HG03575 (cell line): ENCODE data around the gene APP.
"Not testable (repeated sequence)": the region's sequence is repeated elsewhere in the genome, so short reads cannot be mapped to it uniquely, and the experiment has no call there.

ENCODE experiments used
- ATAC-seq: cut with Tn5 transposase; IDR thresholded peaks from one replicate; pipeline ENCODE4 v1.9.1; 2021; ENCODE audit not compliant: unreplicated experiment, insufficient number of reproducible peaks, low FRiP score; ENCODE audit errors: extremely low read depth

Gene APP

DNA sequence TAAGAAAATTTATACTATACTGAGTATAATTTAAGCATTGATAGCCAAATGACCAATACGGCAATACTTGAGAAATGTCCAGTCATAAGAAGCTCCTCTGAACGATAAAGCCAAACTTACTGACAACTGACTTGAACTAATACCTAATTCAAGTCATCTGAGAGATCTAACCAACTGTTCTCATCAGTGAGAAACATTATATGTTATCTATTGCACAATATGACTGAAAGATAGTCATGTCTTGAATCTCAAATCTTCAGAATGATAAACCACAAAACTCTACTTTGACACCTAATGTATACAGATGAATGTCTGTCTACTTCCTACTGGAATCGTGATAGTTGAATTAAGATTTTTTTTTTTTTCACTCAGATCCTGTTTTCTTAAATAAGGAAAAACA, 39.0 kb downstream of the APP start:
- no peak for ATAC-seq

DNA sequence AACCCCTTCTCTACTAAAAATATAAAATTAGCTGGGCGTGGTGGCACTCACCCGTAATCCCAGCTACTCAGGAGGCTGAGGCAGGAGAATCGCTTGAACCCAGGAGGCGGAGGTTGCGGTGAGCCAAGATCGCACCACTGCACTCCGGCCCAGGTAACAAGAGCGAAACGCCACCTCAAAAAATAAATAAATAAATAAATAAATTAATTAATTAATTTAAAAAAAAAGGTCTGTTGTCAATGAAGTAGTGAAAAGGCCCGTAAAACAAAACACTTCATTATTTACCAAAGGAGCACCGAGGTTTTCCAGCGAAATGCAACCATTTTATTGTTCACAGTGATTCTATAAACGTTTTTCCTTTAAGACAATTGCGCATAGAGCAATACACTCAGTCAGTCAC, 39.5 kb downstream of the APP start:
- not testable (repeated sequence) for ATAC-seq

DNA sequence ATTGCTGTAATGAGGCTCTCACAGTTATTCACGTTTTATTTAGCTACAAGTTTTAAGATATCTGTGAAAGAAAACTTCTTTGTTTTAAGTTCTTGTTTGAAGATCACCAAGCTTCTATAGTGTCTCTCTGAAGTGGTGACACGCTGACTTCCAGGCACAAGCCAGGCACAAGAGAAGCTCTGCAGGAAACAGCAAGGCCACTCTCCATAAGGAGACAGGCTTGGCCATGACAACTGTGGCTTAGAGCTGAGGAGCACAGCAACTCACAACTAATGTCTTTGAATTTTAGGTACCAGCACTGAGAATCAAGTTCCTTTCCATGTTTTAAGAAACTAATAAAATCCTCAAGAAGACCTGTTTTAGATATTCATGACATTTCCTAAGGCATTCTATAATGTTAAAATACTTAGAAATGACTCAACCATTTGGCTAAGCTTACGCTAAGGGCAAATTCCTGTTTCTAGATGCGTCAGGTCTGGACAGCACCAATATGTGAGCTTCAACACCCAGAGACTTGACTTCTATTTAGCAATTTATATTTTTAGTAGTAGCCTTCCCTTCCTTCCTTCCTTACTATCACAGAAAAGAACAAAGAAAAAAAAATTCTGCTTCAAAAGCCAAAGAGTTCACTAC, 40.2 kb downstream of the APP start:
- ATAC-seq = no peak

DNA sequence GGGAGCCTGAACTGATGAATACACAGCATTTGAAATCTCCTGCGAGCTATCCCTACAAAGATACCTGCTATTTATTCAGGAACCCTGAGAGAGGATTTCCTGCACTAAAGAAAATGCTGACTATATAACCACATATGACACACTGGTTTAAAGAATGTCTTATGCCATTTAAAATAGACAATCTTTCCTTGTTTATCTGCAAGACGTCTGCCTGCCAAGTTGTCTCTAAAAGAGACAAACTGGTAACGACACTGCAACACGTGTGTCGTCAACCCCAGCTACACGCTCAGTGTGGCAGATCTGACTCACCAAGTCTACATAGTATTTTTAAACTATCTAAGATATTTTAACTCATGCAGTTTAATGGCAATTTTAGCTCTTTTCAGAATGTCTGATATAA, 42.7 kb downstream of the APP start:
- no peak for ATAC-seq

DNA sequence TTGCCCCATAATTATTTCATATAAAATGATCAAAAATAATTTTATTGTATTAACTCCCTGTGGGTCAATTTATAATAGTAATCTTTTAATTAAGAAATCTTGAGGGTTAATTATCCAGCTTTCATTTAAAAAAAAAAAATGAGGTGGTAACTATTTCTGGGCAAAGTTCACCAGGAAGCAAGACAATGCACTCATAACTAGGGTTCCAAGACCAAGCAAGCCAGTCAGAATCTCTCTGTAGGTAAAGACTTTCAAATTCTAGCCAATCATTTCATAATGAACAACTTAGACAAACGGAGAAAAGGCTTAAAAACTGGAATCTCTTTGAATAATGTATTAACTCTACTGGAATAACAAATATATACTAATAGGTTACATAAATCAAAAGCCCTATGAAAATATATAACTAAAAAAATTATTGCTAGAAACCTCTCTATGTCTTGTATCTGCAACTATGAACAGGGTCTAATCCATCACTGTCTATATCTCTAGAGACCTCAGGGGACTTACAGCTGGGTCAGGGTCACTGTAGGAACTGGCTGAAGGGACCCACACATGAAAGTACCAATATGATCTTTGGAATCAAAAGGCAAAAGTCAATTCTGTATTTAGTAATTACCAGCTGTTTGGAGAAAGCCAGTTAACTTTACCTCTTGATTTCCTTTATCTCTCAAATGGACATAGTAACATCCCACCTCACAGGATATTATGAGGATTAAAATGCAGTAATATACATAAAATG, 43.3 kb downstream of the APP start:
- ATAC-seq = no peak

DNA sequence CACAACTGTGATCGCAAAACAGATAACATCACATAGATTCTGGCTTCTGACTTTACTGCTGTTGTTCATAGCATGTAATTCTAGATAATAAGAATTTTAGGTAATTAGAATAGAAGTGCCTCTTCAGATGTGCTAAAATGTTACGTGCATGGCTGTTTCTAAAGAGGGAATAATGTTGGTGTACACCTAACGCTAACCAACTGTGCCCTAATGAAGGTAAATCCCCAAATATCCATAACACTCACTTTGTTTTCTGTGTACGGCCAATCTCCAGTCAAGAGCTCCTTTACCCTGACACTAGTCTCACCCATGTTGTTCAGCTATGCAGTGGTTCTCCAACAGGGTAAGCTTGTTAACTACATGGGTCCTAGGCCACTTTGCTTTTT, 44.4 kb downstream of the APP start:
- ATAC-seq = no peak

DNA sequence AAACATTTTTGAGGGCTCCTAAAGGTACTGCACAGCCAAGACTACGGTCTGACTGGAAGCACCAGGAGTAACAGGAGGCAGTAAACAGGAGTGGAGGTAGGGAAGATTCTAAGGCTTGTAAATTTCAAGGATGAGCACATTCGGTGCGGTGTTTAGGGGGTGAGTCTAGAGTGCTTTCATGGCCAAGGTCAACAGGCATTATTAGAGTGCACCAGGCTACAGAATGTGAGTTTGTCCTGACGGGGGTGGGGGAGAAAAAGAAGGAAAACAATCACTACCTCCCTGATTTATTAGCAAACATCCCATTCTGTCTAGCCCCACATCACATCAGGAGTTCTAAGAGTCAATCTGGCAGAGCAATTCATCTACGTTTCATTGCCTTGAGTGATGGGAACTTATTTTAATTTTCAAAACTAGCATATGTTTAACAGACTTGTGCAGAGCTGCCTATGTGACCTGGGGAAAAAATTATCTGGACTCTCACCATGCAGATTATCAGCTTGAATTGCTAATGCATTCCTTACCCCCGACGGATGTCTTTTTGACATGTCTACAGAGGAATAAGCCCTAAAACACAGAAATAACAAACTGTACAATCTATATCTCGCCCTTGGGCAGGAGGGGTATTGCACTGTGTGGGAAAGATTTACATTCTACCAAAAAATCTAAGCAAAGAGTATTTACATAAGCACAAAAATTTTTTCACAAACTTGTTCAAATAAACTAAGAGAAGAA, 45.0 kb downstream of the APP start:
- ATAC-seq = no peak

DNA sequence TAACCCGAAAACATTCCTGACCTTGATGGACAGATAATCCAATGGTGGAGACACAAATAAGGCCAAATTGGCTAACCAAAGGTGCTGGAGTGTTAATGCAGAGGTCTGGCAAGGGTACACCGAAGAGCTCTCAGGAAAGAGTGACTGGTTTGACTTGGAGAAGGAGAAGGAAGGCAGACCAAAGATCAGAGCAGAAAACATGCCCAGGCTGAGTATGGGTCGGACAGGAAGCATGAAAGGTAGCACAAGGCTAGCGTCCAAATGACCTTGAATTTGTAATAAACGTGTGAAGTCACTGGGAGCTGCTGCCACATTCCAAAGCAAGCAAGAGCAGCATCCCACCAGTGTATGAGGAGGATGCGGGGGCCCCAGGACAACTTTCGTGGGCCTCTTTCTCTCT, 45.7 kb downstream of the APP start:
- no peak for ATAC-seq

DNA sequence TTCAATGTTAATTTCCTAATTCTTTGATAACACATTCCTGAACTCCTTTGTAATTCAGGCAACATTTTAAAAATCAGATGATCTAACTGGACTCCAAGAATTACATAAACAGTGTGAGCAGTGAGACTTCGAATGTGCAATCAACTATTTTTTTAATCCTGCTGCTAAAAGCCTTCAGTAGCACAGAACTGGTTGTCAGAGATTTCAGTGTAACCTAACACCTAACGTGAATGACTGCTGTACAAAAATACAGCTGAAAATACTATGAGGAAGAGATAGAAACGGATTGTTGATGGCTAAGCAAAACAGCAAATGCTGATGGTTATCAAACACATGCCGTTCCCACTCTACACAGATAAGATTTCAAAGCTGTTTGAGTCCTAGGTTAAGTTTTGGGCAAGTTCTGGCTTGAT, 46.1 kb downstream of the APP start:
- no peak for ATAC-seq

DNA sequence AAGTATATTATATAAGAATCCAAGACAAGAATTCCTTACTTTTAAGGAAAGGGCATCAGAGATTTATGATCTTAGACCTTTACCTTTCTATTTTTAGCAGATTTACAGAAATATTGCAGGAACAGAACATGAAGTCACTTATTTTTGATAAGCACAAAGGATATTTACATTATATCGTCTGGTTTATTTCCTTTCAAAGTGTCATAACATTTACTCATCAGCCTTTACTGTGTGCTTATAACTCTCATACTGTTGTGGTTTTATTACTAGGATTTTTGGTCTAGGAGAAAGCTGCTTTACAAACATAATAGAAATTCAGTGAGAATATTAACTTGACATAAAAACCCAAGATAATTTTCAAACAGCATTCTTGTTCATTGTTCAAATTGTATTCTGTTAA, 47.6 kb downstream of the APP start:
- no peak for ATAC-seq

DNA sequence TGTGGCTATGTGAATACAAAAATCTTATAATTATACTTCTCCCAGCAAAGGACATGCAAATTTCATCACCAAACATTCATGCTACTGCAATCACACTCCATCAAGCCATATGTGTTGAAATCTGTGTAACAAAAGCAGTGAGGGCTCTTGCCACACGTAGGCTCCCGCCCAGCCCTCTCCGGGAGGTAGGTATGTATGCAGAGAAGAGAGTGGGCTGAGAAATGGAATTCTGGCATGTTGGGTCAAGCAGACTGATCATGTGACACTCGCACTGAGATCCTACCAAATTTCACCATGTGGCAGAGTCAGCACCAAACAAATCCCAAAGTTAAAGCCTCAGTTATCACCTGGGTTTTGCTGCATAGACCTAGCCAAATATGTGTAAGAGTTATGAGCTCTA, 49.7 kb downstream of the APP start:
- no peak for ATAC-seq

DNA sequence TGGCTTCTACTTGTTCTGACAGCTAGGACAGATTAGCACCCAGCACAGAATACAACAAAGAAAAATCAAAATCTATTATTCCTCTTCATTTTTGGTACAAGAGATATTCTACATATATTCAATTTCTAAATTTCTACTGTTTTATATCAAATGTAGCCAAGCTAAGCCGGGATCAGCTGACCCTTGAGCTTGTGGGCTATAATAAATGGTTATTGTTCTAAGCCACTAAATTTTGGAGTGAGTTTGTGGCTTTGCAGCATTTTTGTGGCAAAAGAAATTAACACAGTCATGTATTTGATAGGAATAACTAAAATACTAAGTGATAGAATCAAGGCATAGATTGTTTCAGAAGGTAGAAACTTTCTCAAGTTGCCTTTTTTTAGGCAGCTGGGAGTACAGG, 50.7 kb downstream of the APP start:
- no peak for ATAC-seq

DNA sequence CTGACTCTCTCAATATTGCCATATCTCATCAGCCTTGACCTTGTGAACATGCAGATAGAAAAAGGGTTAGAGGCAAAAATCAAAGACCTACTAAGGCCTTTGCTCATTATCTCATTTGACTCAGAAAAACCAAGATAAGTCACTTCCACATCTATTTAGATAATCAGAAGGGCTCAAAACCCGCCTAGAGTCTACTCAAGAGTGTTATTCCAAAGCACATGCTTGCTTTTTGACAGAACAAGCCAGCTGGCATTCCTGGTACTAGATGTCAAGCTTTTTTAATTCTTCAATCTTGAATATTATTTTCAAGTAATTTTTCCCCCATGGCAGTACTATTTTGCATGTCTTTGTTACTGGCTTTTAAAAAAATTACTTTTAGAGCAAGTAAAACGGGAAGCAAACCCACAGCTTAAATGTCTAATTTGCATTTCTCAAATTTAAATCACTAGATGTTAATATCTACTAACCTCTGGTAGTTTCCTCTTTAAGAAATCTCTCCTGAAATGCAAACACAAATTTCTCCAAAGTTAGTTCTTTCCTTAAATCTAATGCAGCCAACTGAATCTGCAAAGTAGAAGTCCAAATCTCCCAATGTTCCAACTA, 51.5 kb downstream of the APP start:
- no peak for ATAC-seq

DNA sequence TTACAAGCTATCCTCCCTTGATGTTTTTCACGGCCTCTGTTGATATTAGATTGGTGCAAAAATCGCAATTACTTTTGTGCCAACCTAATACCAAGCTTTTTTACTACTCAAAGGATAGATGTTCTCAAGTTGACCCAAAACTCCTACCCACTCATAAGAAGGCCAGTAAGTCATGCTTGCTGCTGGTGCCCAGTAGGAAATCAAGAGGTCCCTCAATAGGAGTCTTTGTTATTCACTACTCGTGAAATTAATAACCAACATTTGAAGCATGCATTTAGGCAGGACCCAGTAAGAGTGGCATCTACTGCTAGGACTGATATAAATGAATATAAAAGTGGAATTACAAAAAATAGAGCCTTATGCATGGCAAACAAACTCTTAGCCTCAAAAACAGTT, 52.6 kb downstream of the APP start:
- no peak for ATAC-seq

DNA sequence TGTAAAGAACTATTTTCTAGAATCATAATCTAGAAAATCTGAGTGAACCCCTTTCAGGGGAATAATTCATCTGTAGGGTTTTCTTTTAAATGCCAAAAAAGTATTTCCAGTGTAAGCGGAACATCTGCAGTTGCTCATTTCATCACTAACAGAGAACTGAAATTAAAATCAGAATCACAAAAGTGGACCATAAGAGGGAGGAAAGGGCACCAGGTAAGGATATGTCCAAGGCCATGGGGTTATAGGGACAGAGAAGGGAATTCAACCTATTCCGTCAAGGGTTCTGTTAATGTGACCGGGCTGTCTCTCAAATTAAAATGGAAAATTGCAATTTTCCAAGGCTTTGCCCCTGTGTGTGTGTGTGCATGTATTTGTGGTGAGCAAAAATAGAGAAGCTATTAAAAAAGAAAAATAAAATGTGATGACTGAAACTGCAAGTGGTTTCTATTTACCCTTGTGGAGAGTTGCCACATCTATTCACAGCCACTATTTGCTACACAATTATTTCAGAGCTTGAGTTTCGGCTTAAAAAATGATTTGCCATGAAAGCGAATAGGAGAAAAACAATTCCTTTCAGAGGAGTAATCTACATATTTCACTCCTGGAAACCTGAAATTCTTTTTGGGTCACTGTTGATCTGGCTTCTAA, 53.1 kb downstream of the APP start:
- no peak for ATAC-seq

DNA sequence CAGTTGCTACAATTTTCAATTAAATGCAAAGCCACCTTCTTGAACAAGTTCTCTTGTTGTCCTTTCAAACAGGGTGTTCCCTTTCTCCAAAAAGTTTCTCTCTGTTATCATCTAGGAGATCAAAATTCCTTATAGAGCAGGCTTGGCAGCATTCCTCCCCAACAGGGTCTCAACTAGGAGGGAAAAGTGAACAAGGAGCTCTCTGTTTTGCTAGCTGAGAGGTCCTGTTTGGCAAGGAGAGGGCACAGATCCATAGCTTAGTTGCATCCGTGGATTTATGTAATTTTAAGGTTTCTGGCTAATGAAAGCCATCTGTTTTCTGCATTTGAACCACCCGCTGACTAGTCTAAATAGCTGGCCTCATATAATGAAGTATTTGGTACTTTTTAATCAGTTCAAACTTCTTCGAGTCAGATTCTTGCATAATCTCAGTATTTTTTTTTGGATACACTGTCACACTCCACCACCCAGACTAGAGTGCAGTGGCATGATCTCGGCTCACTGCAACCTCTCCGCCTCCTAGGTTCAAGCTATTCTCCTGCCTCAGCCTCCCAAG, 54.0 kb downstream of the APP start:
- no peak for ATAC-seq

DNA sequence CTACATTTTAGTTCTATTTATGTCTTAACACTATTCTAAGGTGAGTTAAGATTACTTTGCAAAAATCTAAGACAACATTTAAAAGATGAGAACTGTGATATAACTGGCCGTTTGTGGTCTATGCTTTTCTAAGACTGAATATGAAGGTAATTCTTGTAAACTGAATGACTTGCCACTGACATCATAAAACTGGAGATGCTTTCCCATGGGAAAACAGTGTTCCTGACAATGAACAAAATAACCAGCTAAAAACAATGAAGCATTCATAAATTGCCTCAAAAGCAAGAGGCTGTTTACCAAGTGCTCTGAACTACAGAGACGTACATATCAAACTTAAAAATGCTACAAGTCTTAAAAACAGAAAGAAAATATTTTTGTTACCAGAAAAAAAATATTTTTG, 54.7 kb downstream of the APP start:
- ATAC-seq = no peak

DNA sequence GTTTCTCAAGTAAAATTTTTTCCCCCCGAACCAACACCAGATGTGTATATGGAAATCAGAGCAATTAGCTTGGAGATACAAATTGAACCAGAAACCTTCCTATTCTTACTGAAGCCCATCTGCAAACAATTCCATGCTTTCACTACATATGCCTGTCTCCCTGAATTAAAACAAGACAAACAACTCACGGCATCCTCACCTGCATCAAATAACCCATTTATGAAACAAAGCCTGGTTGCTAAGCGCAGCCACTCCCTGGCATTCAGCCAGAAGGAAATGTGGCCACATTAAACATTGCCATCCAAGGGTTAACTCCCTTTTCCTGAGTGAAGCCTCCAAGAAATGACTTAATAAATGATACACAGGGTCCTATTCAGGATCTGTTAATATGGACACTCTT, 55.3 kb downstream of the APP start:
- ATAC-seq = no peak

DNA sequence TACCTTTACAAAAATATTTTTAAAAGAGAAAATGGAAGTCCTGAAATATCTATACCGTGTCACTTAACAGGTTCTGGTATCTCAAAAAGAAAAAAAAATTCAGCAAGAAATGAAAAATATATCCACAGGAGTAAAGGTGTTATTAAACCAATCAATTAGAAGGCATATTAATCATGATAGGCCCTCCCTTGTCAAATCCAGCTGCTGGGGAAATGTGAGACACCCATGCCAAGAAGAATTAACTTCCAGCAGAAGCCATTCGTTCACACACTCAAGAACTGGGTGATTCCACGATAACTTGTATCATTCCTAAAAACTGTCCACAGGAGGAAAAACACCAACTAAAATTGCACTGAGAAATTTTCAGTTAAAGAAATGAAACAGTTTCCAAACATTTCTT, 57.6 kb downstream of the APP start:
- no peak for ATAC-seq
